GM12892 (cell line): Measurements from ENCODE around the gene ABHD14A.

Experiments
- POLR2A ChIP-seq: IDR thresholded peaks from 2 replicates; pipeline ENCODE4 v1.6.1; 2011; ENCODE audit warnings: low read depth, low read length, control low read depth
- POLR2AphosphoS5 ChIP-seq: IDR thresholded peaks from 2 replicates; pipeline ENCODE4 v1.6.1; 2011; ENCODE audit warnings: low read depth, low read length, control low read depth
- TAF1 ChIP-seq: IDR thresholded peaks from 2 replicates; pipeline ENCODE4 v1.6.1; 2011; ENCODE audit warnings: low read depth, mild to moderate bottlenecking, control low read depth, low read length, borderline replicate concordance

DNA sequence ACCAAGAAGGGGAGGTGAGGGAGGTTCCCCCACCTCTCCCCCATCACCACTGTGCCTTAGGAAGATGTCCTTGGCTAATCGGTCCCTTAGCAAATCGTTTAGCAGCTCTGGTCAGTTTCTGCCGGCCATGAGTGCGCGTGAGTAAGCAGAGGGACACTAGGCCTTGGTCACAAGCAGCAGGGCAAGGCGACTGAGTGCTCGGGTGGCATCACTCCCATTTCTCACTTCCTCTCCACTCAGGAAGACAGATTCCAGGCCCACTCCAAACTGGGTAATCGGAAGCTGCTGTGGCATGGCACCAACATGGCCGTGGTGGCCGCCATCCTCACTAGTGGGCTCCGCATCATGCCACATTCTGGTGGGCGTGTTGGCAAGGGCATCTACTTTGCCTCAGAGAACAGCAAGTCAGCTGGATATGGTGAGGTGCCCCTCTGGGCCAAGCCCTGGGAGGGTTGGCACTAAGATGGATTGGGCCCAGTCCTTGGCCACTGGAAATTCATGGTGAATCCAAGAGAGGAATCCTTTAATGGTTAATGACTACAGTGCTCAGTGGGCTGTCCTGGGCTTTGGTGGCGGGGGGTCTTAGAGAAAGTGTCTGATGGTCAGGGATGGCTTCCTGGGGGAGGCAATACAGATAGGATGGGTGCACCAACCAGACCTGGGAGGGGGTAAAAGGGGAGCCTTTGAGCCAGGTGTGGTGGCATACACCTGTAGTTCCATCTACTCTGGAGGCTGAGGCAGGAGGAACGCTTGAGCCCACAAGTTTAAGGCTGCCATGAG lies 28.7 kb upstream of the ABHD14A start:
- TF ChIP-seq POLR2AphosphoS5 = no peak
- no peak for TF ChIP-seq POLR2A
- no peak for TF ChIP-seq TAF1
